ENCODE measurements around the gene GRPEL1. TPM values are rescaled to one million over a fixed set of nuclear protein-coding genes. Genes with fewer than 3 reads are reported as not detected.

Gene GRPEL1
- total and polyA plus RNA-seq, 2 of the 13 experiments (the other 11 are each of a cell fraction or from before 2014, with no cell fraction given): 32.3 to 141 TPM

DNA sequence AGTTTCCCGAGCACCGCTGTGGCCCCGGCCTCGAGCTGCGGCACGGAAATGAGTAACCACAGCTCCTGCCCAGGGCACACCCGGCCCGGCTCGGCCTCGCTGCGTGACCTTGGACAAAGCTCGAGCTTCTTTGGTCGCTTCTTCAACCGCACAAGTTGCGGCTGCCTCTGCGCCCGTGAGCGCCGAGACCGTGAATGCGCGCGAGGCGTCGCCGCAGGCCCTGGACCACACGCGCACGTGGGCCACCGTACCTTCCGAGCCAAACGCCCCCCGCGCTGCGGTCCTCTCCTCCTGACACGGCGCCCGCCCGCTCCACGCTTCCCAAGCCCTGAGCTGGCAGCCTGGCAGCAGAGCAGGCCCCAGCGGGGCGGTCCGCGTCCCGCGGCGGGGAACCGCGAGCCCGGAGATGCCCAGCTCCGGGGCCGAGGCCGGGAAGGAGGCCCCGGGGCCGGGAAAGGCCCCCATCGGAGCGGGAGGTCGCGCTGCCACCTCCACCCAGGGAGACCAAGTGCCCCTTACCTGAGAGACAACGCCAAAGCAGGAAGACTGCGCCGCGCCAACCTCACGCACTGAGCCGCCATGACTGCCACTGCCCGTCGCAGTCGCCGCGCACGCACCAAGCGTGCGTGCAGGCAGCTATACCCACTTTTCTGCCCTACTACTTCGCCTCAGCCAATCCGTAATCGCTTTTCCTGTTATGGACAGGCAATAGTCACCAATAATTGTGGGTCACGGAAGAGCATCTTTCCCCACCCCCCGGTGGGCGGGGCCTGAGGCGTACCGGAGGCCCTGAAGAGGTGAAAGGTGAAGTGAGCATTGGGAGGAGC is at the start of gene GRPEL1 (continued):
- no peak for TF ChIP-seq HNF4G (IDR thresholded peaks at IDR 0.05; ENCODE audit: borderline replicate concordance, low read depth, low read length)
- no peak for TF ChIP-seq HNF4G (CRISPR knock-in tag; IDR thresholded peaks at IDR 0.05; ENCODE audit: borderline replicate concordance, low read depth)
- TF ChIP-seq, protein P1, sequence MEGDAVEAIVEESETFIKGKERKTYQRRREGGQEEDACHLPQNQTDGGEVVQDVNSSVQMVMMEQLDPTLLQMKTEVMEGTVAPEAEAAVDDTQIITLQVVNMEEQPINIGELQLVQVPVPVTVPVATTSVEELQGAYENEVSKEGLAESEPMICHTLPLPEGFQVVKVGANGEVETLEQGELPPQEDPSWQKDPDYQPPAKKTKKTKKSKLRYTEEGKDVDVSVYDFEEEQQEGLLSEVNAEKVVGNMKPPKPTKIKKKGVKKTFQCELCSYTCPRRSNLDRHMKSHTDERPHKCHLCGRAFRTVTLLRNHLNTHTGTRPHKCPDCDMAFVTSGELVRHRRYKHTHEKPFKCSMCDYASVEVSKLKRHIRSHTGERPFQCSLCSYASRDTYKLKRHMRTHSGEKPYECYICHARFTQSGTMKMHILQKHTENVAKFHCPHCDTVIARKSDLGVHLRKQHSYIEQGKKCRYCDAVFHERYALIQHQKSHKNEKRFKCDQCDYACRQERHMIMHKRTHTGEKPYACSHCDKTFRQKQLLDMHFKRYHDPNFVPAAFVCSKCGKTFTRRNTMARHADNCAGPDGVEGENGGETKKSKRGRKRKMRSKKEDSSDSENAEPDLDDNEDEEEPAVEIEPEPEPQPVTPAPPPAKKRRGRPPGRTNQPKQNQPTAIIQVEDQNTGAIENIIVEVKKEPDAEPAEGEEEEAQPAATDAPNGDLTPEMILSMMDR (CRISPR knock-in tag; IDR thresholded peaks at IDR 0.05): no peak
- peak; percentile 81 for TF ChIP-seq SMAD1 (CRISPR knock-in tag; IDR thresholded peaks at IDR 0.05; ENCODE audit: borderline replicate concordance, low read depth)
- TF ChIP-seq, protein P2, sequence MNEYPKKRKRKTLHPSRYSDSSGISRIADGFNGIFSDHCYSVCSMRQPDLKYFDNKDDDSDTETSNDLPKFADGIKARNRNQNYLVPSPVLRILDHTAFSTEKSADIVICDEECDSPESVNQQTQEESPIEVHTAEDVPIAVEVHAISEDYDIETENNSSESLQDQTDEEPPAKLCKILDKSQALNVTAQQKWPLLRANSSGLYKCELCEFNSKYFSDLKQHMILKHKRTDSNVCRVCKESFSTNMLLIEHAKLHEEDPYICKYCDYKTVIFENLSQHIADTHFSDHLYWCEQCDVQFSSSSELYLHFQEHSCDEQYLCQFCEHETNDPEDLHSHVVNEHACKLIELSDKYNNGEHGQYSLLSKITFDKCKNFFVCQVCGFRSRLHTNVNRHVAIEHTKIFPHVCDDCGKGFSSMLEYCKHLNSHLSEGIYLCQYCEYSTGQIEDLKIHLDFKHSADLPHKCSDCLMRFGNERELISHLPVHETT (CRISPR knock-in tag; conservative IDR thresholded peaks at IDR 0.05): no peak; the same call in 1 of the 2 replicates
- TF ChIP-seq IRF2 (CRISPR knock-in tag; IDR thresholded peaks at IDR 0.05): no peak; the same call in 1 of the 2 replicates
- peak; percentile 95 for TF ChIP-seq SP4 (CRISPR knock-in tag; IDR thresholded peaks at IDR 0.05)
- no peak for TF ChIP-seq KDM6A (CRISPR knock-in tag; IDR thresholded peaks at IDR 0.05; ENCODE audit: low read depth)
- TF ChIP-seq, protein P3, sequence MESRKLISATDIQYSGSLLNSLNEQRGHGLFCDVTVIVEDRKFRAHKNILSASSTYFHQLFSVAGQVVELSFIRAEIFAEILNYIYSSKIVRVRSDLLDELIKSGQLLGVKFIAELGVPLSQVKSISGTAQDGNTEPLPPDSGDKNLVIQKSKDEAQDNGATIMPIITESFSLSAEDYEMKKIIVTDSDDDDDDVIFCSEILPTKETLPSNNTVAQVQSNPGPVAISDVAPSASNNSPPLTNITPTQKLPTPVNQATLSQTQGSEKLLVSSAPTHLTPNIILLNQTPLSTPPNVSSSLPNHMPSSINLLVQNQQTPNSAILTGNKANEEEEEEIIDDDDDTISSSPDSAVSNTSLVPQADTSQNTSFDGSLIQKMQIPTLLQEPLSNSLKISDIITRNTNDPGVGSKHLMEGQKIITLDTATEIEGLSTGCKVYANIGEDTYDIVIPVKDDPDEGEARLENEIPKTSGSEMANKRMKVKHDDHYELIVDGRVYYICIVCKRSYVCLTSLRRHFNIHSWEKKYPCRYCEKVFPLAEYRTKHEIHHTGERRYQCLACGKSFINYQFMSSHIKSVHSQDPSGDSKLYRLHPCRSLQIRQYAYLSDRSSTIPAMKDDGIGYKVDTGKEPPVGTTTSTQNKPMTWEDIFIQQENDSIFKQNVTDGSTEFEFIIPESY (CRISPR knock-in tag; IDR thresholded peaks at IDR 0.05): no peak
- TF ChIP-seq RBFOX2 (IDR thresholded peaks at IDR 0.05; ENCODE audit: low read depth, low read length): peak; percentile 96
- TF ChIP-seq, protein P4, sequence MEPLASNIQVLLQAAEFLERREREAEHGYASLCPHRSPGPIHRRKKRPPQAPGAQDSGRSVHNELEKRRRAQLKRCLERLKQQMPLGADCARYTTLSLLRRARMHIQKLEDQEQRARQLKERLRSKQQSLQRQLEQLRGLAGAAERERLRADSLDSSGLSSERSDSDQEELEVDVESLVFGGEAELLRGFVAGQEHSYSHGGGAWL (CRISPR knock-in tag; IDR thresholded peaks at IDR 0.05): peak; percentile 76; the same call in 1 of the 2 replicates
- TF ChIP-seq TBX2 (CRISPR knock-in tag; IDR thresholded peaks at IDR 0.05; ENCODE audit: borderline replicate concordance): peak; percentile 72
- TF ChIP-seq HDAC2 (CRISPR knock-in tag; IDR thresholded peaks at IDR 0.05): peak; percentile 27; the same call in 1 of the 2 replicates
- TF ChIP-seq JDP2 (CRISPR knock-in tag; IDR thresholded peaks at IDR 0.05; ENCODE audit: borderline replicate concordance): no peak
- no peak for TF ChIP-seq ZNF552 (CRISPR knock-in tag; IDR thresholded peaks at IDR 0.05; ENCODE audit: borderline replicate concordance)
- TF ChIP-seq NR2C2 (CRISPR knock-in tag; IDR thresholded peaks at IDR 0.05; ENCODE audit: borderline replicate concordance): peak; percentile 97
- TF ChIP-seq, protein P5, sequence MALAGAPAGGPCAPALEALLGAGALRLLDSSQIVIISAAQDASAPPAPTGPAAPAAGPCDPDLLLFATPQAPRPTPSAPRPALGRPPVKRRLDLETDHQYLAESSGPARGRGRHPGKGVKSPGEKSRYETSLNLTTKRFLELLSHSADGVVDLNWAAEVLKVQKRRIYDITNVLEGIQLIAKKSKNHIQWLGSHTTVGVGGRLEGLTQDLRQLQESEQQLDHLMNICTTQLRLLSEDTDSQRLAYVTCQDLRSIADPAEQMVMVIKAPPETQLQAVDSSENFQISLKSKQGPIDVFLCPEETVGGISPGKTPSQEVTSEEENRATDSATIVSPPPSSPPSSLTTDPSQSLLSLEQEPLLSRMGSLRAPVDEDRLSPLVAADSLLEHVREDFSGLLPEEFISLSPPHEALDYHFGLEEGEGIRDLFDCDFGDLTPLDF (CRISPR knock-in tag; IDR thresholded peaks at IDR 0.05): no peak
- no peak; the same call in 1 of the 2 replicates for TF ChIP-seq GFI1 (CRISPR knock-in tag; IDR thresholded peaks at IDR 0.05; ENCODE audit: borderline replicate concordance)
- TF ChIP-seq CBX5 (CRISPR knock-in tag; IDR thresholded peaks at IDR 0.05; ENCODE audit: borderline replicate concordance): no peak
- no peak for TF ChIP-seq ZNF841 (CRISPR knock-in tag; IDR thresholded peaks at IDR 0.05; ENCODE audit: borderline replicate concordance)
- peak; percentile 71; the same call in 1 of the 2 replicates for TF ChIP-seq SIN3A (IDR thresholded peaks at IDR 0.05; ENCODE audit: borderline replicate concordance, low read depth, low read length)
- TF ChIP-seq ZC3H4 (CRISPR knock-in tag; IDR thresholded peaks at IDR 0.05; ENCODE audit: borderline replicate concordance): no peak
- TF ChIP-seq FOXA3 (CRISPR knock-in tag; IDR thresholded peaks at IDR 0.05): no peak

Measured in HepG2 (cell line).